Measurements from ENCODE around the gene ABCF1. TPM values are rescaled to one million over a fixed set of nuclear protein-coding genes. Genes with fewer than 3 reads are reported as not detected.

ABCF1 gene
- polyA plus RNA-seq, 1 donor from 2014 or later = 33.7 TPM

GRCh38 chr6:30554404-30554803 is 16.8 kb upstream of the ABCF1 start:
- no peaks in the 10 kb centered on the region for H3K9me3 Mint-ChIP-seq
- H3K4me3 Mint-ChIP-seq = peak overlapping the region; percentile 79 to 99 (median 90)
- H3K36me3 Mint-ChIP-seq = peaks cover 6% of the 10 kb centered on the region
- H3K4me1 Mint-ChIP-seq = peaks cover 17 to 27% (median 24%) of the 10 kb centered on the region in 3 donors
- peaks cover 2% of the 10 kb centered on the region for H3K27me3 Mint-ChIP-seq
- peak overlapping the region in 2 of 3 donors; percentile 95 to 97 for H3K27ac Mint-ChIP-seq

GRCh38 chr6:30554962-30555815 is 16.1 kb upstream of the ABCF1 start:
- peak overlapping the region; percentile 93 to 100 (median 98) for H3K4me3 Mint-ChIP-seq
- H3K4me1 Mint-ChIP-seq = peaks cover 19 to 28% (median 27%) of the 10 kb centered on the region in 3 donors
- peak overlapping the region; percentile 95 to 99 (median 97) for H3K27ac Mint-ChIP-seq
- peaks cover 2% of the 10 kb centered on the region for H3K27me3 Mint-ChIP-seq
- peaks cover 2% of the 10 kb centered on the region for H3K36me3 Mint-ChIP-seq
- no peaks in the 10 kb centered on the region for H3K9me3 Mint-ChIP-seq

- Mint-ChIP-seq H3K4me1 (peaks cover 19 to 28% (median 27%) of the 10 kb centered on the region in 3 donors), H3K27me3 (peaks cover 2% of the 10 kb centered on the region), H3K27ac (peak overlapping the region; percentile 95 to 99 (median 97)), H3K36me3 (peaks cover 2% of the 10 kb centered on the region), H3K9me3 (no peaks in the 10 kb centered on the region), H3K4me3 (peak overlapping the region; percentile 93 to 100 (median 98))
Observed at GRCh38 chr6:30555816-30556065, 15.5 kb upstream of the ABCF1 start.

- peak within 1 kb of the TSS; percentile 93 to 100 (median 98) for H3K4me3 Mint-ChIP-seq
- H3K9me3 Mint-ChIP-seq = no peaks in the 10 kb centered on the region
- H3K36me3 Mint-ChIP-seq = peaks cover 2% of the 10 kb centered on the region
- H3K4me1 Mint-ChIP-seq = peaks cover 19 to 28% (median 28%) of the 10 kb centered on the region in 3 donors
- H3K27ac Mint-ChIP-seq = peak within 1 kb of the TSS; percentile 95 to 99 (median 97)
- peaks cover 2% of the 10 kb centered on the region for H3K27me3 Mint-ChIP-seq
Observed at GRCh38 chr6:30556066-30556905, 15.0 kb upstream of the ABCF1 start, which contains the start of gene GNL1. TSS of gene GNL1 (minus strand) at chr6:30556489. CDS start at chr6:30556203, 286 bp downstream.

GRCh38 chr6:30556906-30557682 is 14.1 kb upstream of the ABCF1 start, which contains the start of gene PRR3:
TSS of gene PRR3 (plus strand) at chr6:30557295. CDS start at chr6:30557345, 50 bp downstream.
- H3K9me3 Mint-ChIP-seq = no peaks in the 10 kb centered on the region
- H3K27me3 Mint-ChIP-seq = peaks cover 2% of the 10 kb centered on the region
- H3K4me3 Mint-ChIP-seq = peak within 1 kb of the TSS; percentile 93 to 100 (median 98)
- H3K36me3 Mint-ChIP-seq = peaks cover 2% of the 10 kb centered on the region
- peaks cover 19 to 29% (median 25%) of the 10 kb centered on the region in 3 donors for H3K4me1 Mint-ChIP-seq
- H3K27ac Mint-ChIP-seq = peak within 1 kb of the TSS; percentile 95 to 99 (median 97)

GRCh38 chr6:30557683-30557981 is 13.6 kb upstream of the ABCF1 start:
- peaks cover 24 to 29% (median 25%) of the 10 kb centered on the region in 3 donors for H3K4me1 Mint-ChIP-seq
- H3K4me3 Mint-ChIP-seq = peak overlapping the region; percentile 93 to 100 (median 98)
- H3K27me3 Mint-ChIP-seq = peaks cover 2% of the 10 kb centered on the region
- no peaks in the 10 kb centered on the region for H3K9me3 Mint-ChIP-seq
- H3K27ac Mint-ChIP-seq = peak overlapping the region; percentile 95 to 99 (median 97)
- peaks cover 2% of the 10 kb centered on the region for H3K36me3 Mint-ChIP-seq

GRCh38 chr6:30560930-30561329 is 10.3 kb upstream of the ABCF1 start:
- Mint-ChIP-seq H3K27me3 (peaks cover 2% of the 10 kb centered on the region), H3K4me1 (peaks cover 15 to 29% (median 20%) of the 10 kb centered on the region in 3 donors), H3K9me3 (no peaks in the 10 kb centered on the region), H3K27ac (no peak overlapping the region), H3K4me3 (no peak overlapping the region), H3K36me3 (peaks cover 2% of the 10 kb centered on the region)

- Mint-ChIP-seq H3K9me3 (no peaks in the 10 kb centered on the region), H3K27me3 (no peaks in the 10 kb centered on the region), H3K4me3 (peak overlapping the region in 1 of 4 donors; percentile 68), H3K4me1 (peaks cover 9 to 19% (median 13%) of the 10 kb centered on the region in 3 donors), H3K27ac (peak overlapping the region in 2 of 3 donors; percentile 53 to 72), H3K36me3 (no peaks in the 10 kb centered on the region)
Observed at GRCh38 chr6:30562470-30563425, 8.5 kb upstream of the ABCF1 start.

- Mint-ChIP-seq H3K27ac (peak overlapping the region in 2 of 3 donors; percentile 23 to 72), H3K4me1 (peaks cover 4 to 17% (median 6%) of the 10 kb centered on the region in 3 donors), H3K4me3 (no peak overlapping the region), H3K36me3 (no peaks in the 10 kb centered on the region), H3K27me3 (no peaks in the 10 kb centered on the region), H3K9me3 (no peaks in the 10 kb centered on the region)
Observed at GRCh38 chr6:30564114-30564513, 7.1 kb upstream of the ABCF1 start.

- H3K27ac Mint-ChIP-seq = peak overlapping the region in 2 of 3 donors; percentile 34 to 51
- H3K4me3 Mint-ChIP-seq = peak overlapping the region in 1 of 4 donors; percentile 53
Observed at GRCh38 chr6:30565772-30566171, 5.5 kb upstream of the ABCF1 start.

GRCh38 chr6:30568245-30568644 is 3.0 kb upstream of the ABCF1 start:
- H3K27me3 Mint-ChIP-seq = peaks cover 3% of the 10 kb centered on the region
- H3K9me3 Mint-ChIP-seq = no peaks in the 10 kb centered on the region
- H3K4me1 Mint-ChIP-seq = peaks cover 16 to 33% (median 30%) of the 10 kb centered on the region in 3 donors
- H3K36me3 Mint-ChIP-seq = no peaks in the 10 kb centered on the region
- peak overlapping the region in 2 of 4 donors; percentile 39 to 60 for H3K4me3 Mint-ChIP-seq
- peak overlapping the region in 2 of 3 donors; percentile 20 to 71 for H3K27ac Mint-ChIP-seq

More at GRCh38 chr6:30565772-30566171, 5.5 kb upstream of the ABCF1 start:
- Mint-ChIP-seq H3K9me3 (no peaks in the 10 kb centered on the region), H3K4me1 (peaks cover 3 to 22% (median 15%) of the 10 kb centered on the region in 3 donors), H3K27me3 (peaks cover 1% of the 10 kb centered on the region), H3K36me3 (no peaks in the 10 kb centered on the region)

GRCh38 chr6:30570263-30570662 is 979 bp upstream of the ABCF1 start:
- H3K4me3 Mint-ChIP-seq = peak overlapping the region; percentile 95 to 99 (median 96)

GRCh38 chr6:30570740-30571074 is 535 bp upstream of the ABCF1 start:
- Mint-ChIP-seq H3K9me3 (no peaks in the 10 kb centered on the region), H3K27me3 (peaks cover 3% of the 10 kb centered on the region), H3K4me3 (peak overlapping the region; percentile 95 to 99 (median 96)), H3K36me3 (no peaks in the 10 kb centered on the region), H3K27ac (peak overlapping the region; percentile 94 to 99 (median 99)), H3K4me1 (peaks cover 32 to 49% (median 41%) of the 10 kb centered on the region in 3 donors)

More at GRCh38 chr6:30570263-30570662, 979 bp upstream of the ABCF1 start:
- Mint-ChIP-seq H3K4me1 (peaks cover 29 to 49% (median 41%) of the 10 kb centered on the region in 3 donors), H3K9me3 (no peaks in the 10 kb centered on the region), H3K27me3 (peaks cover 3% of the 10 kb centered on the region), H3K27ac (peak overlapping the region; percentile 94 to 99 (median 99)), H3K36me3 (no peaks in the 10 kb centered on the region)

All from IgD-negative memory B cell (primary cell).